PC-9 (cell line): Measurements from ENCODE around the gene LRFN2. TPM values are rescaled to one million over a fixed set of nuclear protein-coding genes. Genes with fewer than 3 reads are reported as not detected.

Experiments used
- BruUV-seq: library from RNA; stranded (reverse); fragments of 400-500 nt; replicated peaks from 2 replicates; lab custom pipeline; 2021; lab: Mats Ljungman, UMichigan
- CTCF ChIA-PET: fragments of 300-600 bp; sonication (Branson Sonifier 250); formaldehyde crosslinking; loops from one replicate; lab custom pipeline; 2022; ENCODE audit warnings: antibody characterized with exemption; lab: Charles Lee
- POLR2A ChIA-PET: fragments of 300-600 bp; sonication (Branson Sonifier 250); formaldehyde crosslinking; loops from one replicate; lab custom pipeline; 2022; ENCODE audit warnings: antibody characterized with exemption; ENCODE audit not compliant: unreplicated experiment; lab: Charles Lee
- DNase-seq, 2 experiments: peaks; one replicate each; pipeline versions ENCODE4 v3.0.0 to v3.0.0-alpha.2; 2015 to 2022; ENCODE audit warnings: mixed read lengths in 1 of 2
- H2AFZ ChIP-seq: fragments of 200-600 bp; sonication (generic); 2 replicates; pipeline ENCODE4 v1.8.1; 2017; ENCODE audit warnings: antibody characterized with exemption
- H3F3A ChIP-seq: fragments of 200-600 bp; sonication (generic); 2 replicates; pipeline ENCODE4 v1.8.1; 2017; ENCODE audit warnings: antibody characterized with exemption, mild to moderate bottlenecking, low read depth; ENCODE audit not compliant: insufficient read depth
- H3K27ac ChIP-seq: fragments of 200-600 bp; sonication (generic); 2 replicates; pipeline ENCODE4 v1.6.1; 2016; ENCODE audit warnings: mixed run types
- H3K27me3 ChIP-seq: fragments of 200-600 bp; sonication (generic); 2 replicates; pipeline ENCODE4 v1.6.1; 2016; ENCODE audit warnings: low read depth, mixed run types; ENCODE audit not compliant: insufficient read depth
- H3K36me3 ChIP-seq: fragments of 200-600 bp; sonication (generic); 2 replicates; pipeline ENCODE4 v1.6.1; 2016; ENCODE audit warnings: low read depth, mixed run types
- H3K4me1 ChIP-seq: fragments of 200-600 bp; sonication (generic); replicated peaks from 2 replicates; pipeline ENCODE4 v1.6.1; 2016; ENCODE audit warnings: mixed run types; ENCODE audit not compliant: insufficient read depth
- H3K4me2 ChIP-seq: fragments of 200-600 bp; sonication (generic); 2 replicates; pipeline ENCODE4 v1.6.1; 2017; ENCODE audit warnings: mixed run types
- H3K4me3 ChIP-seq: fragments of 200-600 bp; sonication (generic); 2 replicates; pipeline ENCODE4 v1.6.1; 2016; ENCODE audit warnings: mixed run types
- H3K79me2 ChIP-seq: fragments of 200-600 bp; sonication (generic); 2 replicates; pipeline ENCODE4 v1.6.1; 2017; ENCODE audit warnings: low read depth, mixed run types
- H3K9me2 ChIP-seq: fragments of 200-600 bp; sonication (generic); 2 replicates; pipeline ENCODE4 v1.8.1; 2017; ENCODE audit warnings: mild to moderate bottlenecking; ENCODE audit not compliant: insufficient read depth
- H3K9me3 ChIP-seq: fragments of 200-600 bp; sonication (generic); 2 replicates; pipeline ENCODE4 v1.8.1; 2016; ENCODE audit warnings: low read depth; ENCODE audit not compliant: insufficient read depth
- H4K20me1 ChIP-seq: fragments of 200-600 bp; sonication (generic); 2 replicates; pipeline ENCODE4 v1.8.1; 2017; ENCODE audit not compliant: insufficient read depth
- EZH2 ChIP-seq: fragments of 200-600 bp; sonication (generic); IDR thresholded peaks from 2 replicates; pipeline ENCODE4 v1.8.0; 2017; ENCODE audit warnings: antibody characterized with exemption, low read depth
- intact Hi-C: fragments of 100-400 bp; cut with micrococcal nuclease; formaldehyde crosslinking; loops from one replicate; pipeline ENCODE4 v1.10.0; 2022; ENCODE audit not compliant: unreplicated experiment
- total RNA-seq: library from RNA; stranded (reverse); gene quantifications from 2 replicates; pipeline ENCODE4 v1.2.3, GENCODE V29; 2021
- TF ChIP-seq, protein P1 (sequence below): fragments of 200-600 bp; sonication (generic); conservative IDR thresholded peaks from 2 replicates; pipeline ENCODE4 v1.6.1; 2017; ENCODE audit warnings: mixed run types, antibody characterized with exemption, mild to moderate bottlenecking, moderate library complexity

The LRFN2 gene
- total RNA-seq, 1 experiment from 2014 or later, result not detected

DNA sequence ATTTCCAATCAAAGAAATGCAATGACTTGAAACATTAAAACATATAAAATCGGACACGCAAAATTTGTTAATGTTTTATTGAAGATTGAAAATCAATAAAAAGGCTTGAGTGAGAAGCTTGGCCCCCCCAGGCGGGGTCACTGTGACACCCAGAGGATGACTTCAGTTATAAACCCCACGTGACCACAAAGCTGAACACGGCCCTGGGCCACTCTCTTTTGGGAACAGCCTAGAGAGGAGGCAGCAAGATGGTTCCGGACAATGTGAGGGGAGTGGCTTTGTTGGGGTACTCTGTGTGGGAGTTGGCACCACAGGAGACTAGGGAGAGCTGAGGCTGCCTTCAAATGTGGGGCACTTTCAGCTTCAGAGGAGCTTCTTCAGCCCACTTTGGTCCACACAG is 172.5 kb downstream of the LRFN2 start:
- ChIA-PET POLR2A (no interaction called here), CTCF (no interaction called here)
- H2AFZ ChIP-seq, result no peak overlapping the region
- no peak for TF ChIP-seq EZH2
- TF ChIP-seq, protein P1, sequence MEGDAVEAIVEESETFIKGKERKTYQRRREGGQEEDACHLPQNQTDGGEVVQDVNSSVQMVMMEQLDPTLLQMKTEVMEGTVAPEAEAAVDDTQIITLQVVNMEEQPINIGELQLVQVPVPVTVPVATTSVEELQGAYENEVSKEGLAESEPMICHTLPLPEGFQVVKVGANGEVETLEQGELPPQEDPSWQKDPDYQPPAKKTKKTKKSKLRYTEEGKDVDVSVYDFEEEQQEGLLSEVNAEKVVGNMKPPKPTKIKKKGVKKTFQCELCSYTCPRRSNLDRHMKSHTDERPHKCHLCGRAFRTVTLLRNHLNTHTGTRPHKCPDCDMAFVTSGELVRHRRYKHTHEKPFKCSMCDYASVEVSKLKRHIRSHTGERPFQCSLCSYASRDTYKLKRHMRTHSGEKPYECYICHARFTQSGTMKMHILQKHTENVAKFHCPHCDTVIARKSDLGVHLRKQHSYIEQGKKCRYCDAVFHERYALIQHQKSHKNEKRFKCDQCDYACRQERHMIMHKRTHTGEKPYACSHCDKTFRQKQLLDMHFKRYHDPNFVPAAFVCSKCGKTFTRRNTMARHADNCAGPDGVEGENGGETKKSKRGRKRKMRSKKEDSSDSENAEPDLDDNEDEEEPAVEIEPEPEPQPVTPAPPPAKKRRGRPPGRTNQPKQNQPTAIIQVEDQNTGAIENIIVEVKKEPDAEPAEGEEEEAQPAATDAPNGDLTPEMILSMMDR, result no peak
- intact Hi-C loops, result no loop called here
- H3K4me3 ChIP-seq, result no peak overlapping the region
- H3K27me3 ChIP-seq, result peaks cover 82% of the 10 kb centered on the region
- no peaks in the 10 kb centered on the region for H3K4me1 ChIP-seq
- DNase-seq, result no peak
- no peak overlapping the region for H3K4me2 ChIP-seq
- no peaks in the 10 kb centered on the region for H3F3A ChIP-seq
- H3K79me2 ChIP-seq, result no peaks in the 10 kb centered on the region
- H3K9me2 ChIP-seq, result no peaks in the 10 kb centered on the region
- no TSS peak for BruUV-seq
- H3K9me3 ChIP-seq, result no peaks in the 10 kb centered on the region
- H4K20me1 ChIP-seq, result no peaks in the 10 kb centered on the region
- H3K36me3 ChIP-seq, result no peaks in the 10 kb centered on the region
- H3K27ac ChIP-seq, result no peak overlapping the region

DNA sequence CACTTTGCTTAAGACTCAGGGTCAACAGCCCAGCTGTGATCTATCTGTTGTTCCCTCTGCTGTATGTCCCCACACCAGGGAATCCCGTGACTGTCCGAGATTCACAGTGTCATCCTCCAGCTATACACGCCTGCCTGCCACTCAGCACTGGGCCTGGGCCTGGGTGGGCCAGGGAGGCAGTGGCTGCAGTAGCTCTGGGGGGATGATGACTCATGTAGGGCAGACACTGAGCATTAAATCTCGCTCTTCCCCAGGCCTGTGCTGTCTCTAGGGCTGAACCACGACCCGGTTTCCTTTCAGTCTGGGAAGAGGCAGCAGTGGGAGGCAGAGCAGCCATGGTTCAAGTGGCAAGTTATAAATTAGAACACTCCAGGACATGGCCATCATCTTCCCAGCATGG is 173.9 kb downstream of the LRFN2 start:
- CTCF ChIA-PET, result no interaction called here
- H3K27me3 ChIP-seq, result peaks cover 69% of the 10 kb centered on the region
- POLR2A ChIA-PET, result no interaction called here

DNA sequence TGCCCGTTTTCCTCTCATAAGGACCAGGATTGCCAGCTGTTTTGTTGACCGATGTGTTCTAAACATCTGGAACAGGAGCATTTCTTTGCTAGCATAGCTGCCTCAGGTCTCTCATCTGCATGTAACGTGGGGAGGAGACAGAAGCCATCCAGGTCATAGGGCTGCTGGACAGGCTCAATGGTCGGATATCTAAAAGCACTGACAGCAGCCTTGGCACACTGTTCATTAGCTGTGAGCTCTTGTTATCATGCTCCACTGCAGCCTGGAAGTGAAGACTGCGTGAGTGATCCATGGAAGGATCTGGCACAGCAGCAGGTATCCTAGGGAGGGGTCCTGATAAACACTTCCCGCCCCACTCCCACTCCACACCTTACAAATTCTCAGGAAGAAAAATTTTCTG is 175.3 kb downstream of the LRFN2 start:
- H3F3A ChIP-seq, result no peaks in the 10 kb centered on the region
- H3K27me3 ChIP-seq, result peaks cover 57% of the 10 kb centered on the region
- no peak overlapping the region for H3K4me3 ChIP-seq
- no peak overlapping the region for H2AFZ ChIP-seq
- ChIA-PET POLR2A (no interaction called here), CTCF (no interaction called here)
- no peaks in the 10 kb centered on the region for H3K4me1 ChIP-seq
- H3K9me3 ChIP-seq, result no peaks in the 10 kb centered on the region
- DNase-seq, result no peak
- H3K36me3 ChIP-seq, result no peaks in the 10 kb centered on the region
- no peaks in the 10 kb centered on the region for H3K9me2 ChIP-seq
- H3K4me2 ChIP-seq, result no peak overlapping the region
- H3K79me2 ChIP-seq, result no peaks in the 10 kb centered on the region
- intact Hi-C loops, result no loop called here
- TF ChIP-seq, protein P1, result no peak
- TF ChIP-seq EZH2, result no peak
- H4K20me1 ChIP-seq, result no peaks in the 10 kb centered on the region
- no TSS peak for BruUV-seq
- H3K27ac ChIP-seq, result no peak overlapping the region

More for the DNA sequence above, 173.9 kb downstream of the LRFN2 start:
- intact Hi-C loops, result no loop called here
- H2AFZ ChIP-seq, result no peak overlapping the region
- no peaks in the 10 kb centered on the region for H3K36me3 ChIP-seq
- no peak for DNase-seq
- no peaks in the 10 kb centered on the region for H3K9me2 ChIP-seq
- H3K9me3 ChIP-seq, result no peaks in the 10 kb centered on the region
- H3K4me2 ChIP-seq, result no peak overlapping the region
- H4K20me1 ChIP-seq, result no peaks in the 10 kb centered on the region
- H3F3A ChIP-seq, result no peaks in the 10 kb centered on the region
- no peak overlapping the region for H3K27ac ChIP-seq
- no TSS peak for BruUV-seq
- H3K4me3 ChIP-seq, result no peak overlapping the region
- TF ChIP-seq EZH2, result no peak
- TF ChIP-seq, protein P1, result no peak
- no peaks in the 10 kb centered on the region for H3K79me2 ChIP-seq
- H3K4me1 ChIP-seq, result no peaks in the 10 kb centered on the region
